Activated CD4-positive, alpha-beta memory T cell treated with anti-CD3 and anti-CD28 coated beads for 36 hours (primary cell): ENCODE data around the gene IGSF9. TPM values are rescaled to one million over a fixed set of nuclear protein-coding genes. Genes with fewer than 3 reads are reported as not detected.

Source experiments
- CTCF ChIA-PET: fragments of 350-600 bp; sonication (Branson Sonifier 250); formaldehyde crosslinking; loops from one replicate; lab custom pipeline; 2021; ENCODE audit warnings: antibody characterized with exemption, inconsistent platforms; lab: Charles Lee
- POLR2A ChIA-PET: fragments of 350-600 bp; sonication (Branson Sonifier 250); formaldehyde crosslinking; loops from one replicate; lab custom pipeline; 2021; ENCODE audit warnings: antibody characterized with exemption; lab: Charles Lee
- DNase-seq: peaks from one replicate; pipeline ENCODE4 v3.0.0-alpha.2; 2020
- H3K27ac Mint-ChIP-seq: one replicate; pipeline ENCODE4 v1.8.0; 2021; ENCODE audit warnings: mixed read lengths
- H3K27me3 Mint-ChIP-seq: one replicate; pipeline ENCODE4 v1.8.0; 2021; ENCODE audit warnings: mixed read lengths
- H3K36me3 Mint-ChIP-seq: one replicate; pipeline ENCODE4 v1.8.0; 2021; ENCODE audit warnings: mixed read lengths
- H3K4me1 Mint-ChIP-seq: one replicate; pipeline ENCODE4 v1.8.0; 2021; ENCODE audit warnings: low read depth, mixed read lengths
- H3K4me3 Mint-ChIP-seq: one replicate; pipeline ENCODE4 v1.8.0; 2021; ENCODE audit warnings: mild to moderate bottlenecking, mixed read lengths
- H3K9me3 Mint-ChIP-seq: one replicate; pipeline ENCODE4 v1.8.0; 2021; ENCODE audit warnings: mixed read lengths
- intact Hi-C: fragments of 100-400 bp; cut with micrococcal nuclease; formaldehyde crosslinking; loops from one replicate; pipeline ENCODE4 v1.15.1; 2023
- total RNA-seq, 2 experiments: library from RNA; stranded (reverse); gene quantifications; one replicate each; pipeline ENCODE4 v1.2.3, GENCODE V29; 2021

Gene IGSF9
- total RNA-seq, result under 1 TPM in 1 of 2 experiments, not detected in 1; 0.05 TPM

- peaks cover 43% of the 10 kb centered on the region for H3K27me3 Mint-ChIP-seq
- CTCF ChIA-PET, result interaction anchor here (0.6 to 4.3 kb wide), 8 partner anchors 10 to 147 kb away, joined by 3 to 39 read pairs (median 4); partner anchors contain the start of genes PIGM and TAGLN2
- H3K36me3 Mint-ChIP-seq, result no peaks in the 10 kb centered on the region
- no peaks in the 10 kb centered on the region for H3K9me3 Mint-ChIP-seq
- DNase-seq, result peak; percentile 67
- intact Hi-C loops, result no loop called here
- POLR2A ChIA-PET, result interaction anchor here (1.2 kb wide), 1 partner anchor 21 kb away, joined by 4 read pairs; the partner anchor contains the start of gene TAGLN2
- H3K4me3 Mint-ChIP-seq, result peak within 1 kb of the TSS; percentile 20
- no peak within 1 kb of the TSS for H3K27ac Mint-ChIP-seq
- H3K4me1 Mint-ChIP-seq, result peaks cover 3% of the 10 kb centered on the region
These were observed at the start of gene IGSF9 for GRCh38 chr1:159945483-159946241. TSS of gene IGSF9 (minus strand) at chr1:159945613. CDS start at chr1:159943454, 2,159 bp downstream.

- DNase-seq, result no peak
- Mint-ChIP-seq H3K4me1 (peaks cover 5% of the 10 kb centered on the region), H3K4me3 (no peak overlapping the region), H3K9me3 (no peaks in the 10 kb centered on the region), H3K27ac (no peak overlapping the region), H3K36me3 (no peaks in the 10 kb centered on the region), H3K27me3 (peaks cover 7% of the 10 kb centered on the region)
- ChIA-PET CTCF (no interaction called here), POLR2A (no interaction called here)
- intact Hi-C loops, result no loop called here
These were observed 49.5 kb upstream of the IGSF9 start for GRCh38 chr1:159994896-159995295.

- Mint-ChIP-seq H3K27me3 (peaks cover 4% of the 10 kb centered on the region), H3K36me3 (no peaks in the 10 kb centered on the region), H3K4me1 (peaks cover 5% of the 10 kb centered on the region), H3K9me3 (no peaks in the 10 kb centered on the region), H3K4me3 (no peak overlapping the region), H3K27ac (no peak overlapping the region)
- DNase-seq, result no peak
- ChIA-PET POLR2A (no interaction called here), CTCF (interaction anchor here (3.5 kb wide), 1 partner anchor 12 kb away, joined by 34 read pairs; no protein-coding TSS in a partner anchor)
- intact Hi-C loops, result no loop called here
These were observed 48.5 kb upstream of the IGSF9 start for GRCh38 chr1:159993911-159994310.

GRCh38 chr1:159992161-159992560 lies 46.7 kb upstream of the IGSF9 start:
- no peak for DNase-seq
- Mint-ChIP-seq H3K9me3 (no peaks in the 10 kb centered on the region), H3K4me3 (no peak overlapping the region), H3K4me1 (peaks cover 5% of the 10 kb centered on the region), H3K27me3 (peaks cover 1% of the 10 kb centered on the region), H3K27ac (no peak overlapping the region), H3K36me3 (no peaks in the 10 kb centered on the region)
- CTCF ChIA-PET, result interaction anchor here (1.0 to 3.5 kb wide), 4 partner anchors 9 to 193 kb away, joined by 3 to 34 read pairs (median 3); no protein-coding TSS in a partner anchor
- POLR2A ChIA-PET, result no interaction called here
- intact Hi-C loops, result no loop called here

- ChIA-PET POLR2A (no interaction called here), CTCF (interaction anchor here (1.0 to 3.5 kb wide), 3 partner anchors 10 to 192 kb away, joined by 3 to 34 read pairs (median 3); no protein-coding TSS in a partner anchor)
- no peaks in the 10 kb centered on the region for H3K9me3 Mint-ChIP-seq
- peaks cover 5% of the 10 kb centered on the region for H3K4me1 Mint-ChIP-seq
- H3K27ac Mint-ChIP-seq, result no peak overlapping the region
- H3K27me3 Mint-ChIP-seq, result peaks cover 1% of the 10 kb centered on the region
- H3K4me3 Mint-ChIP-seq, result no peak overlapping the region
- intact Hi-C loops, result no loop called here
- peak; percentile 24 for DNase-seq
- H3K36me3 Mint-ChIP-seq, result no peaks in the 10 kb centered on the region
These were observed 46.1 kb upstream of the IGSF9 start for GRCh38 chr1:159991513-159991912.

GRCh38 chr1:159990005-159990404 lies 44.6 kb upstream of the IGSF9 start:
- ChIA-PET POLR2A (no interaction called here), CTCF (no interaction called here)
- no peak for DNase-seq
- Mint-ChIP-seq H3K9me3 (no peaks in the 10 kb centered on the region), H3K27me3 (peaks cover 2% of the 10 kb centered on the region), H3K4me1 (peaks cover 5% of the 10 kb centered on the region), H3K36me3 (no peaks in the 10 kb centered on the region), H3K4me3 (no peak overlapping the region), H3K27ac (no peak overlapping the region)
- intact Hi-C loops, result no loop called here

- no peak overlapping the region for H3K4me3 Mint-ChIP-seq
- POLR2A ChIA-PET, result no interaction called here
- no peaks in the 10 kb centered on the region for H3K36me3 Mint-ChIP-seq
- H3K4me1 Mint-ChIP-seq, result peaks cover 5% of the 10 kb centered on the region
- intact Hi-C loops, result no loop called here
- CTCF ChIA-PET, result interaction anchor here (1.1 kb wide), 1 partner anchor 18 kb away, joined by 3 read pairs; no protein-coding TSS in a partner anchor
- H3K27ac Mint-ChIP-seq, result no peak overlapping the region
- H3K27me3 Mint-ChIP-seq, result peaks cover 5% of the 10 kb centered on the region
- DNase-seq, result no peak
- H3K9me3 Mint-ChIP-seq, result no peaks in the 10 kb centered on the region
These were observed 44.2 kb upstream of the IGSF9 start for GRCh38 chr1:159989581-159989980.

GRCh38 chr1:159988006-159988405 lies 42.6 kb upstream of the IGSF9 start:
- H3K9me3 Mint-ChIP-seq, result no peaks in the 10 kb centered on the region
- no peak for DNase-seq
- no peak overlapping the region for H3K27ac Mint-ChIP-seq
- intact Hi-C loops, result no loop called here
- peaks cover 7% of the 10 kb centered on the region for H3K27me3 Mint-ChIP-seq
- POLR2A ChIA-PET, result no interaction called here
- H3K4me3 Mint-ChIP-seq, result no peak overlapping the region
- peaks cover 5% of the 10 kb centered on the region for H3K4me1 Mint-ChIP-seq
- CTCF ChIA-PET, result interaction anchor here (1.1 kb wide), 1 partner anchor 20 kb away, joined by 3 read pairs; no protein-coding TSS in a partner anchor
- no peaks in the 10 kb centered on the region for H3K36me3 Mint-ChIP-seq

GRCh38 chr1:159987186-159987585 lies 41.8 kb upstream of the IGSF9 start:
- POLR2A ChIA-PET, result no interaction called here

GRCh38 chr1:159986531-159986930 lies 41.1 kb upstream of the IGSF9 start:
- Mint-ChIP-seq H3K27ac (no peak overlapping the region), H3K9me3 (no peaks in the 10 kb centered on the region), H3K27me3 (peaks cover 16% of the 10 kb centered on the region), H3K4me3 (no peak overlapping the region), H3K4me1 (peaks cover 2% of the 10 kb centered on the region), H3K36me3 (no peaks in the 10 kb centered on the region)
- CTCF ChIA-PET, result interaction anchor here (0.9 kb wide), 1 partner anchor 22 kb away, joined by 3 read pairs; no protein-coding TSS in a partner anchor
- DNase-seq, result no peak
- intact Hi-C loops, result no loop called here
- POLR2A ChIA-PET, result no interaction called here

More at GRCh38 chr1:159987186-159987585, 41.8 kb upstream of the IGSF9 start:
- Mint-ChIP-seq H3K36me3 (no peaks in the 10 kb centered on the region), H3K4me3 (no peak overlapping the region), H3K27ac (no peak overlapping the region), H3K27me3 (peaks cover 12% of the 10 kb centered on the region), H3K9me3 (no peaks in the 10 kb centered on the region), H3K4me1 (peaks cover 5% of the 10 kb centered on the region)
- CTCF ChIA-PET, result interaction anchor here (1.1 kb wide), 1 partner anchor 20 kb away, joined by 3 read pairs; no protein-coding TSS in a partner anchor
- intact Hi-C loops, result no loop called here
- no peak for DNase-seq

- peaks cover 14% of the 10 kb centered on the region for H3K27me3 Mint-ChIP-seq
- H3K9me3 Mint-ChIP-seq, result no peaks in the 10 kb centered on the region
- no peaks in the 10 kb centered on the region for H3K4me1 Mint-ChIP-seq
- ChIA-PET CTCF (interaction anchor here (0.9 to 1.1 kb wide), 3 partner anchors 21 to 188 kb away, joined by 3 to 4 read pairs (median 3); no protein-coding TSS in a partner anchor), POLR2A (no interaction called here)
- intact Hi-C loops, result no loop called here
- DNase-seq, result no peak
- H3K4me3 Mint-ChIP-seq, result no peak overlapping the region
- H3K36me3 Mint-ChIP-seq, result no peaks in the 10 kb centered on the region
- H3K27ac Mint-ChIP-seq, result no peak overlapping the region
These were observed 40.7 kb upstream of the IGSF9 start for GRCh38 chr1:159986093-159986492.

GRCh38 chr1:159985473-159985872 lies 40.1 kb upstream of the IGSF9 start:
- ChIA-PET CTCF (interaction anchor here (1.1 kb wide), 2 partner anchors 22 to 187 kb away, joined by 3 to 4 read pairs; no protein-coding TSS in a partner anchor), POLR2A (no interaction called here)
- Mint-ChIP-seq H3K36me3 (no peaks in the 10 kb centered on the region), H3K27me3 (peaks cover 17% of the 10 kb centered on the region), H3K9me3 (no peaks in the 10 kb centered on the region), H3K4me1 (no peaks in the 10 kb centered on the region), H3K27ac (no peak overlapping the region), H3K4me3 (no peak overlapping the region)
- intact Hi-C loops, result no loop called here
- no peak for DNase-seq
